CD4-positive, alpha-beta T cell treated with Interleukin-17A for 1 hour (primary cell): ENCODE data around the gene SLC43A3.
"Not testable (repeated sequence)": the region's sequence is repeated elsewhere in the genome, so short reads cannot be mapped to it uniquely, and the experiment has no call there.

ENCODE experiments used
- DNase-seq: peaks from one replicate; pipeline ENCODE4 v3.0.0-alpha.2; 2020

SLC43A3 gene

DNA sequence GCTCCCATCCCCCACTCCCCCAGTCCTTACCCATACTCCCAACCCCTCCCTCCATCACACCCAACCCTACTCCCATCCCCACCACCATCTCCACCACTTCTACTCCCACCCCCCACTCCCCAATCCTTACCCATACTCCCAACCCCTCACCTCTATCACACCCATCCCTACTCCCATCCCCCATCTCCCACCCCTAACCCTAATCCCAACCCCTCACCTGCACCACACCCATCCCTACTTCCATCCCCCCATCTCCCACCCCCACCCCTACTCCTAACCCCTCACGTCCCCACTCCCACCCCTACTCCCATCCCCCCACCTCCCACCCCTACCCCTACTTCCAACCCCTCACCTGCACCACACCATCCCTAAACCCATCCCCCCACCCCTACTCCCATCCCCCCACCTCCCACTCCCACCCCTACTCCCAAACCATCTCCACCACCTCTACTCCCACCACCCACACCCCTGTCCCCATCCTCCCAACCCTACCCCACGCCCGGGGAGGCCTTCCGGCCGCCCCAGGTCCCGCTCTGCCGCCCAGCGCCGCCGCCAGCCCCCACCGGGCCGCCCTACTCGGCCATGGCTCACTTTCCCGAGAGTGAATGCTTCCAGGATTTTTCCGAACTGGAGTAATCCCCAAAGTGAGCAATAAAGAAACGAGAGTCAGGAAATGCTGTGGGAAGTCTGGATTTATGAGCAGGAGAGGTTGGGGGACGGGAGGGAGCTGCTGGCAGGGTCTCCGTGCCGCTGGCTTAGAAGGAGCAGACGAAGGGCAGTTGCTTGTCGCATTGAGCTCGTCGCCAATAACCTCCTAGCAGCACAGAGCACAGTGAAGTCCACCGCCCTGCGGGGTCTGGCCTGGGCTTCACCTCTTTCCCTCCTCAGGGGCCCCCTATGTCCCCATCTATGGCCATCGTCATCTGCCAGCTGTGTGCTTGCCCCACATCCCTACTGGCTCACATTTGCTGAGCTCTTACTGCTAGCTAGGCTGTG, 50.5 kb downstream of the SLC43A3 start:
- DNase-seq: no peak

DNA sequence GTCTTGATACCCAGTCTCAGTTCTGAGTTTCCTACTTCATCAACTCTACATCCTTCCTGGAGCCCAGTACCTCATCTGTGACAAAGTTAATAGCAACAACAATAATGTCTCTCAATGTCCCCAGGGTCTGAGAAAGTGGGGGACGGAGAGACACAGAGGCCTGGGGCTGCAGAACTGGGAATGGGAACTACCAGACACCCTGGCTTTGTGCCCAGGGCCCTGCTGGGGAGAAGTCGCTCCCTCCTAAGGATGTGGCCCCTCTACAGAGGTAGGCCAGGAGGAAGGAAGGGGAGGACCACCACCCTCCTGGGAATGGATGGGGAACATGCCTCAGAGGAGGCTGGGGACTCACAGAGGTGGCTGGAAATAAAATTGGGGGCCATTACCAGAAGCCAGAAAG, 51.4 kb downstream of the SLC43A3 start:
- no peak for DNase-seq

DNA sequence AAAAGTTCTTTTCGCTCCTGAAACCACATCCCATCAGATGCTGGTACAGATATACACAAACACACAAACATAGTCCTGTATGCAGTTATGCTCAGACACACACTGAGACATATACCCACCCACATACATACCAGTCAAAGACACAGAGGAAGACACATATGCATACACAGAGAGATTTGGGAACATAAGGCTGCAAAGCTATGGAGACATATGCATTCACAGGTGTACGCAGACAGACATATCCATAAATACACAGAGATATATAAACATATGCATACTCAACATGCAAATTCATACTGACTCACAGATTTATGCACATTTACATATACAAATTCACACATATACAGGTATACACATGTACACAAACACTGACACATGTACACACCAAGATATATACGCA, 52.0 kb downstream of the SLC43A3 start:
- DNase-seq: no peak

DNA sequence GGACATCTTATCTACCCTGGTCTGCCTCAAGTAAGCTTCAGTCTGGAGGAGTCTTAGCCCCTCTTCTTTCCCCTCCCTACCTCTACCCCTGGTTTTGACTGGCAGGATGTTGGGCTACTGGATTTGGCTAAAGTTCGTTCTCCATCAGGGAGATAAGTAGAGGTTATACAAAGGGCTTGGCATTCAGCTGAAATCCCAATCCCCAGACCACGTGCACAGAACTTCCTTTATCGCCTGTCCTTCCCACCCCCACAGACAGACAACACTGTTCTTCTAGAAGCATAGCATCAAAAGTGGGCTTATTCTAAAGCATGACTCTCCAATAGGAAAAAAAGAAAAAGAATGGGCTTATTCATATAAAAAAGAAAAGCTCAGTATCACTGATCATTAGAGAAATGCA, 53.8 kb downstream of the SLC43A3 start:
- DNase-seq: no peak

DNA sequence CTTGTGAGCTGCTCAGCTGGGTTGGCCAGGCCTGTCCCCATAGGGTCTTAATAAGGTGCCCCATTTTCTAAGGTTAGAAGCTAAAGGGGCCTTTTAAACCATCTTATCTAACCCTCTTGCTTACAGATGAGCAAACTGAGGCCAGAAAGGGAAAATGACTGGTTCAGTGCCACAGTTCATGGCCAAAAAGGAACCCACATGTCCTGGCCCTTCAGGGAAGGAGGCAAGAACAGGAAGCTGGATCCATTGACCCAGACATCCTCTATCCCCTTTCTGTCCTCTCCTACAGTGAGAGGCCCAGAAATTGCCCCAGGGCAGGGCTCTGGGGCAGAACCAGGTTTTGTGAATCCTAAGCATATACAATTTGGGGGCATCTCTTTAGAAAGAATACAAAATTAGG, 56.0 kb downstream of the SLC43A3 start:
- no peak for DNase-seq

DNA sequence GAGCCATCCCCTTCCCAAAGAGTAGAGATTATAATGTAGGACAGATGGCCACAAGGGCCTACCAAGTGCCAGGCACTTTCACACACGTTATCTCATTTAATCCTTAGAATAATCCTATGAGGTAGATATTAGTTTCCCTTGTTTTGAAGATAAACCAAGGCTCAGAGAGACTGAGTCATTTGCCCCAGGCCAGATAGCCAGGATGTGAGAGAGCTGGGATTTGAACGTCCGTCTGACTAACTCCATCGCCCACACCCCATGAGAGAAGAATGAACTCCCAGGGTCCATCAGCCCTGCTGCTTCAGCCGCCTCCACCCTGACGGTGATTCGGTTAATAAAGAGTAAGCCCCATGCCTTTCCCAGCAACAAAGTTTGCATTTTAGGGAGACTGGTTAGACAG, 56.7 kb downstream of the SLC43A3 start:
- DNase-seq: no peak

DNA sequence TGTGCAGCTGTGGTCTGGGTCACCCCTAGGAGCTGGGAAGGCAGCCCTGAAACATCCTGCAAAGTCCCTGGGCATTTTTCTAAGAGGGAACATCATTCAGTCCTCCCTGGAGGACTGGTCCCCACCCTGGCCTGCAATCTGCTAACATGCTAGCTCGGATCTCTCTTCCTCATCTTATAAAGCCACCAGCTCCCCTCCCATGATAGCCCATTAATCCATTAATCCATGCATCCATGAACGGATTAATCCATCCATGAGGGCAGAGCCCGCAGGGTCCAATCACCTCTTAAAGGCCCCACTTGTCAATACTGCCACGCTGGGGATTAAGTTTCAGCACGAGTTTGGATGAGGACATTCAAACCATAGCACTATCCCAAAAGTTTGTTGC, 58.1 kb downstream of the SLC43A3 start:
- no peak for DNase-seq

DNA sequence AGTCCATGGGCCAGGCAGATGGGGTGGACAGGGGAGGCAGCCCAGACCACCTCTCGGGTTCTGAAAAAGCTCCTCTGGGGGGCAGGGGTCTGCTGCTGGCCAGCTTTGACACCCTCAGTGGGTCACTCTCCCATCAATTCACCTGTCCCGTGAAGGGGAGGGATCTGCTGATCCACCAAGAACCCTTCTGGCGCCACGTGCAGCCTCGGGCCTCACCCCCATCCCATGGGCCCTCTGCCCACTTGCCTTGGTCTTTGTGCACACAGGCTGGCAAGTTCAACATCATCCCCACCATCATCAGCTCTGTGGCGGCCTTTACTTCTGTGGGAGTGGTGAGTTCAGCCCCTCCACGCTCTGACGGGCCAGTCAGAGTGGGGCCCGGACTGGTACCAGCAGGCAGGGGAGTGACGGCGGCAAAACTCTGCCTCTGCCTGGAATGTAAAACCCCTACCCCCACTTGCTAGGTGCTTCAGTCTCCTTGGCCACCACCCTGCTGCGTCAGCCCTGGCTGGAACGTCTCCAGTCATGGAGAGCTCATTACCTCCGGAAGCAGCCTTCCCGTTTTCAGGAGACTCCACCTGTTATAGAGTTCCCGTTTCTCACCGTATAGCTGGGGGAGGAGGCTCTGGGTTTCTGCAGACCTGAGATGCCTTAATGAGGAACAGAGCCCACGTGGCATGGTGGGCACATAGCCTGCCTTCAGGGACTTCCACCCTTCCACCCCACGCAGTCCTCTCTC, 58.6 kb downstream of the SLC43A3 start:
- no peak for DNase-seq

DNA sequence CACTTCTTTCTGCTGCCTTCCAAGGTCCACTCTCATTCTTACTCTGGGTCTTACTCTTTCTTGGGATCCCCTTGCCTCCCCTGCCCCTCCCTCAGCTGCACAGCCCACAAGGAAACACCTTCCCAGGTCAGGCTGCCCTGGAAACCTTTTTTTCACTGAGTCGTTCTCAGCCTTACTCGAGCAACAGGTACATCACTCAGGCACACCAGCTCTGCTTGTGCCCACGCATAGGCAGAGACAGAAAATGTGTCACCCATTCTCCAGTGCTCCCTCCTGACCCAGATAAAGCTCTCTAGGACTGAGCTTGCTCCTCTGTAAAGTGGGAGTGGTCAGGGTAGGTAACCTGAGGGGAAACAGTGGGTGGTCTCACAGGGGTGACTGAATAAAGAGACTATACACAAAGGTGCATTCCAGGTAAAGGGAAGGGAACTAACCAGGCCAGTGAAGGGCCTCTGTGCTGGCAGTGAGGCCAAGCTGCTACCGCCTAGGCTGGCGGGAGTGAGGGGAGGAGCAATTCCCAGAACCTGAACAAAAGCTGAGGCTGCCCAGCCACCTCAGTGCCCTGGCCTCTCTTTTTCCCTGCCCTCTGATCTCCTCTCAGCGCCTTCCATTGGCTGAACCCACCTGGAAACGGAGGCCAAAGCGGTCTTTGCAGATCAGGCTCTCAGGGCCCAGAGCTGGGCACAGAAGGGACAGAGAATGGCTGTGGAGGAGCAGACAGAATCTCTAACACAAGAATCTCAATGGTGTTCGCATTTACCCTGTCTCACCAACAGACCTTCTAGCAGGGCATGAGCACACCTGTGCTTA, 61.9 kb downstream of the SLC43A3 start:
- no peak for DNase-seq

DNA sequence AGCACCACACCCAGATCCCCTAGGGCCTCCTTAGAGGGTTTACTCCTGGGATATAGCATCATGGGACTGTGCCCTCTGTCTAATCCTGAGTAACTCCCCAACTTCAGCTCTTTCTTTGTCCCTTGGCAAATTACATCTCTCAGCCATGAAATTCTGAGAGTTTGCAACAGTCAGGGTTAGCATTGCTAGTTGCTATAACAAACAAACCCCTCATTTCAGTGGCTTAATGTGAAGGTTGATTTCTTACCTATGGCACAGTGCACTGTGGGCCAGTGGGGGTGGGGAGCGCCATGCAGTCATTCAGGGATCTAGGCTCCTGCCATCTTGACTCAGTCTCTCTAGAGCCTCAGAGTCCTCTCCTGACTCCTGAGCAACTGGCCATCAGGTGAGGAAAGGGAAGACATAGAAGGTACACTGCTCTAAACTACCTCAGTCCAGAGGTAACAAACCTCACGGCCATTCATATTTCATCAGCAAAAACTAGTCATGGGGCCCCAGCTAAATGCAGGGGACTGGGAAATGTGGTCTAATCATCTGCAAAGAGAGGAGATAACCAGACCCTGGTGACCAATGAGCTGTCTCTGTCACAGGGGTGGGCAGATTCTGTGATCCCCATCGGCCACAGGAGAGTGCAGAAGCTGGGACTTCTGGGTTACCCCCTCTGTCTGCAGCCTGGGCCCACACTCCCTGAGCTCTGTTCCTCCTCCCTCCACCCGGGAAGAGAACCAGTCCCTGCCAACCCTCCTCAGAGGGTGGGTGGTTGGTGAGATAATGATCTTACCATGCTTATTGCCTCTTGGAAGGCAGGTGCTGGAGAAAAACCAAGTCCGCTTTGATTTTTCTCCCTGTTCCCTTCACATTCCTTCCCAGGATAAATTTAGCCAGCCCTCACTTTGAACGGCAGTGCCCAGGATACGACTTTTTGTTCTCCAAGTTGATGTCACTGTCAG, 63.5 kb downstream of the SLC43A3 start:
- no peak for DNase-seq

DNA sequence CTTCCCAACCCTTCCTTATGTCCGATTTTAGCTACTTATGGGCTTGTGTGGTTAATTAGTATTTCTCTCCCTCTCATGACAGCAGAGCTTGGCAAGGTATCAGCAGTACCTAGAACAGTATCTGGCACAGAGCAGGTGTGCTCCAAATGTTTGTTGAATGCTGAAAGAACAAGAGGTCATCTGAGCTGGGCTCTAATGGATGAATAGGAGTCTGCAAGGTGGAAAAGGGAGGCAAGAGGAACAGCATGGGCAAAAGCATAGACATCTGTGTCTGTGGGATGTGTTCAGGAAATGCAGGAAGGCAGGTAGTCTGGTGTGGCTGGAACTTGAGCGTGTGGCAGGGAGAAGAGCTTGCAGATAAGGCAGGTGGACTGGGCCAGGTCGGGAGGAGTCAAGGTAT, 65.0 kb downstream of the SLC43A3 start:
- no peak for DNase-seq

DNA sequence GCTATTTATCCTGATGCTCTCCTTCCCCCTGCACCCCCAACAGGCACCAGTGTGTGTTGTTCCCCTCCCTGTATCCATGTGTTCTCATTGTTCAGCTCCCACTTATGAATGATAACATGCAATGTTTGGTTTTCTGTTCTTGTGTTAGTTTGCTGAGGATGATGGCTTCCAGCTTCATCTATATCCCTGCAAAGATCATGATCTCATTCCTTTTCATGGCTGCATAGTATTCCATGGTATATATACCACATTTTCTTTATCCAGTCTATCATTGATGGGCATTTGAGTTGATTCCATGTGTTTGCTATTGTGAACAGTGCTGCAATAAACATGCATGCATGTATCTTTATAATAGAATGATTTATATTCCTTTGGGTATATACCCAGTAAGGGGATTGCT, 65.5 kb downstream of the SLC43A3 start:
- DNase-seq: not testable (repeated sequence)

DNA sequence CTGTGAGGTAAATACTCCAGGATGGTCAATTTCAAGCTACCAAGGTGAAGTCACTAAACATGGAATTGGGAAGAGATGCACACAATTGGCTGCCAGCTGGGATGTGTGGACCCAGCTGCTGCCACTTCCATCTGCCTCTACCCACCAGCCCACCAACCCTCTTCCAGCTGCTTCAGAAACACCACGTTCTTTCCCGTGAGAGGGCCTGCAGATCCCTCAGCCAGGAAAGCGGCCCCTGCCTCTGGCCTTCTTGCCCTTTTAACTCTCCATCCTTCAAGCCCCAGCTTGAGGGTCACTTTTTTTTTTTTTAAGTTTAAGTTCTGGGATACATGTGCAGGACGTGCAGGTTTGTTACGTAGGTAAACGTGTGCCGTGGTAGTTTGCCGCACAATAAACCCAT, 65.9 kb downstream of the SLC43A3 start:
- no peak for DNase-seq

DNA sequence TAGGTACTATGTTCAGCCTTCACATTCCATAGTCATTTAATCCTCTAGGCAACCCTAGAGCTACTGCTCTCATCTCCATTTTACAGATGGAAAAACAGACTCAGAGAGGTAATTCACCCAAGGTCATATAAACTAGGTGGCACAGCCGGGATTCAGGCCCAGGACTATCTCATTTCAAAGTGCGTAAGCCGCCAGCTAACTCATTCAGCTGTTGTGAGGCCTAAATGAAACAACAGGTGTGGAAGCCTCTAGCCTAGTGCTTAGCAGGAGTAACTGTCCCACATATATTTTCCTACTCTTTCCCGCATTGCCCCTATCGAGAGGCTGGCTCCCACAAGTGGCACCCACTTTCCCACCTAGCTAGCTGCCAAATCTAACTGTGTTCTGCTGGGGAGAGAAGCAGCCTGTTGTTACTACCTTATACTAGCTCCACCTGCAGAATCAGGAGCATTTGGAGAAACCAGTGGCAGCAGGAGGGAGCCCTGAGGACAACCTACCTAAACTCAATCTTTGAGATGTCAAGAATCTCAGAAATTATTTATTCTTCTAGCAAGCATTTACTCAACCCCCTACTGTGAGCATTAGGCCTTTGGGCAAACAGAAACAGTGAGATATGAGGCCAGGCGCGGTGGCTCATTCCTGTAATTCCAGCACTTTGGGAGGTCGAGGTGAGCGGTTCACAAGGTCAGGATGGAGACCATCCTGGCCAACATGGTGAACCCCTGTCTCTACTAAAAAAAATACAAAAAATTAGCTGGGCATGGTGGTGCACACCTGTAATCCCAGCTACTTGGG, 66.8 kb downstream of the SLC43A3 start:
- DNase-seq: no peak

DNA sequence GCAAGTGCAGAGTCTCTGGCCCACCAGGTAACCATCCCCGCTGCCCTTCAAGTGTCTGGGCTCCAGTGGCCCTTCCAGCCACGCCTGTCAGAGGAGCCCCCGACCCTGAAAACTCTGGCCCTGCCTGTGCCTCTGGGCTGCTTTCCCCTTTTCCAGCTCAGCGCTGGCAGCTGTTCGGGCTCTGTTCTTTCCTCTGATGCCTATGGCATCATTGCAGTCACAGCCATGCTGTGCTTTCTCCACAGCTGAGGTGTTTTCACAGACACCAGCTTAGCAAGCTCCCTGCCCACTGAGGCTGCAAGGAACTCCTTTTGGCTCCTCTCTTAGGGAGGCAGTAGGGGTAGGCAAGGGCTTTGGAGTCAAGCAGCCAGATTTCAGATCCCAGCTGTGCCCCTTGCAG, 67.5 kb downstream of the SLC43A3 start:
- DNase-seq: no peak

DNA sequence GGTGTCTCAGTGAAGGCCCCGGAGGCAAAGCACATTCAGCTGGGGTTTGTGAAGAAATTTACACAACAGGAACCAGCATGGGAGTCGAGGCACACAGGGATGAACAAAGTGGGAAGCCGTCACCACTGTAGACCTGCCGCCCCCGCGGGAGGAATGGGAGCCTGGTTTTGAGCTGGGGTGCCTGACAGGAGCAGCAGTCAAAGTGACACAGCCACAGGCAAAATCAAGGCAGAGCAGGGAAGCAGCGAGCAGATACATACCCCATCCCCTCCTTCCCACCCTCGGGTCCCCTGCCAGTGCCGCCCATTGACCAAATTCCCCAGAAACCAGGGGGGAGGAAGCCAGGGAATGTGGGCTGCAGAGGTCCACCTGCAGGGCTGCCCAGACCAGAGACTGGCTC, 67.9 kb downstream of the SLC43A3 start:
- DNase-seq: no peak

DNA sequence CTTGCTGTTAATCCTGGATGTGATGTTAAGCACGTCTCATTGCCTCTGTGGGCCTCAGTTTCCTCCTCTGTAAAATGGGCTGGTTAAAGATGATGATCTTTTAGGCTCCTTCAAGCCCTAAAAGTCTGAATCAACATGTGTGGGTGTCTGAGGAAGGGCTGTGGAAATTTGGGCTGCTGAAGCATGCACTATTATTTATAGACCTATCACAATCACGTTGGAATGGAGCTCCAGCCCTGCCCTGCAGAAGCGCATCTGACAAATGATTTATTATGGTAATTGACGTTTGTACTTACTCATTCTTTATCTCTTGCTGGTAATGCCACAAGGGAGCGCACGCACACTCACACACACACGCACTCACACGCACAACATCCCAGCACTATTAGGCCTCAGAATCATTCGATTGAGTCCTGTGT, 68.4 kb downstream of the SLC43A3 start:
- DNase-seq: no peak

DNA sequence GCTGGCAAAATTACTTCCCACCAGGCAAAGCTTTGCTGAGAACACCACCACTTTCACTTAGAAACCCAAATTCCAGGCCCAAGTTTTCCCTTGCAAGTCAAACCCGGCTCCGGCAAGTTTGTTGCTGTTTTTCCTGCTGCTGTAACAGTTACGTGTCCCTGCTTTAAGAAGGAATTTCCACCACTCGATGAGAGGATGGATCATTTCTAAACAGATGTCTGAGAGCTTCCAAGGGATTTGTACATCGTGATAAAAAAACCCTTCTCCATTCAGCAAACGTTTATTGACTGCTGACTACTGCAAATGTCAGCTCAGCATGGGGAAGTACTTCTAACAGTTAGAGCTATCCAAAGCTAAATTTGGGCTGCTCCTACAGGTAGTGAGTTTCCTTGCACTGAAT, 69.1 kb downstream of the SLC43A3 start:
- no peak for DNase-seq

DNA sequence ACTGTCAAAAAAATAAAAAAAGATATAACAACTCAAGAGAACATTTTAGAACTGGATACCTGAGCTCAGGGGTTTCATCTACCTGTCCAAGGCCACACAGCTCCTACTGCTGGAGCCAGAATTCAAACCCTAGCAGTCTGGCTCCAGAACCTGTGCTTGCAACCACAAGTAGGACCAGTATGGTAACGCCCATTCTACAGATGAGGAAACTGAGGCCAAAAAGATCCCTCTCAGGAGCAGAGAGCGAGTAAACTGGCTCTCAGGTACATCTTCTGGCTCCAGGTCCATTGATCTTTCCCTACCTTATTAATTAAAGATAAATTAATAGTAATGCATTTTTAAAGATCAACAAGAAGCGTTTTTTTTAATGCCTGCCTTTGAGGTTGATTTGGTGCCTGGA, 69.6 kb downstream of the SLC43A3 start:
- DNase-seq: no peak
